Measurements from ENCODE around the gene RALGAPA1. TPM values are rescaled to one million over a fixed set of nuclear protein-coding genes. Genes with fewer than 3 reads are reported as not detected.
A peak's percentile ranks its signal among the peaks of the same experiment; 100 is the strongest.

The RALGAPA1 gene
- total and polyA plus RNA-seq, 2 of the 13 experiments (the other 11 are each of a cell fraction or from before 2014, with no cell fraction given) = 65.0 to 89.2 TPM

DNA sequence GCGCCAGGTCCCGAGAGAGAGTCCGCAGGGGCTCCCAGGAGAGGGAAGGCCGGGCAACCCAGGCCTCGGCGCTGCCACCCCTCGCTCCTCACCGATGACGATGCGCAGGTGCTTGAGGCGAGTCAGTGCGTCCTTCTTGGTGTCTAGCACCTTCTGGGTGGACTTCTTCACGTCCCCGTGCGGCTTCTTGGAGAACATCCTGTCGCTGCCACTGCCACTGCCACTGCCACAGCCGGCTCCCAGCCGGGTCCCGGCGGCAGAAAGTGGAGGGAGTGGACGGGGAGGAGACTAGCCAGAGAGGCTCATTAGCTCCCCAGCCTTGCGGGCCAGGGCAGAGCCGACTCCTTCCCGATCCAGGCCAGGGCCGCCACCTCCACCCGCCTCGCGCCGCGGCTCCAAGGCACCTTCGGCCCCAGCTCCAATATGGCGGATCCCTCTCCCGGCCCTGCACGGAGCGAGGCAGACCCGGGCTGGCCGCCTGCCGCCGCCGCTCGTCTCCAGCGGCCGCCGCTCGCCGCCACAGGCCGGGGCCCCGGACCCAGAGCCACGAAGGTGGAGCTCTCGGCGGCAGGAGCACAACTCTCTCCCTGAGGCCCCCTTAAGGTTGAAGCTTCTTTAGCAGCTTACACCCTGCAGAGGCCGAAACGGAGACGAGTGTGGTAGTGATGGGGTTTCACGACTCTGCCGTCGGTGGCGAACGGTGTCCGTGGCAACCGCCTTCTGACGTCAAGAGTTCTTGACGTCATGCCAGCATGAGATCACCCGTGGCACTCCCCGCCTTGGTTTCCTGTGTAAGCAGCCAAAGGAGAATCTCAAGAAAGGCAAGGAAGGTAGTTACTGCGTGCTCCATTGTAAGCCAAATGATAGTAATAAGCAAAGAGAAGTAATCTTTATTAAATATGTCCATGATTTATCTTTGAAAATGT, at the start of gene RALGAPA1 (continued):
- TF ChIP-seq HES4 (CRISPR knock-in tag; IDR thresholded peaks at IDR 0.05; ENCODE audit: borderline replicate concordance) (peak; percentile 83; the same call in 1 of the 2 replicates), ZNF253 (CRISPR knock-in tag; IDR thresholded peaks at IDR 0.05; ENCODE audit: borderline replicate concordance) (0 out of 2 replicates have a peak, but pooled peaks have one; percentile 22), KDM5B (CRISPR knock-in tag; IDR thresholded peaks at IDR 0.05; ENCODE audit: borderline replicate concordance) (peak; percentile 99), ZNF232 (CRISPR knock-in tag; IDR thresholded peaks at IDR 0.05; ENCODE audit: borderline replicate concordance) (peak; percentile 83; the same call in 1 of the 2 replicates), ZNF569 (CRISPR knock-in tag; IDR thresholded peaks at IDR 0.05; ENCODE audit: borderline replicate concordance) (0 out of 2 replicates have a peak, but pooled peaks have one; percentile 75), SMC3 (IDR thresholded peaks at IDR 0.05; ENCODE audit: low read length) (0 out of 2 replicates have a peak, but pooled peaks have one; percentile 28), SRY (CRISPR knock-in tag; IDR thresholded peaks at IDR 0.05) (peak; percentile 87; the same call in 1 of the 2 replicates), ZMYM4 (CRISPR knock-in tag; IDR thresholded peaks at IDR 0.05) (peak; percentile 98), REXO4 (CRISPR knock-in tag; IDR thresholded peaks at IDR 0.05; ENCODE audit: borderline replicate concordance) (peak; percentile 8; the same call in 1 of the 2 replicates), TEAD2 (CRISPR knock-in tag; IDR thresholded peaks at IDR 0.05) (peak; percentile 36), TAF1 (CRISPR knock-in tag; IDR thresholded peaks at IDR 0.05) (peak; percentile 96), ZNF839 (CRISPR knock-in tag; IDR thresholded peaks at IDR 0.05; ENCODE audit: borderline replicate concordance) (peak; percentile 93; the same call in 1 of the 2 replicates), ARID2 (CRISPR knock-in tag; IDR thresholded peaks at IDR 0.05; ENCODE audit: borderline replicate concordance) (peak; percentile 69), IRF2 (CRISPR knock-in tag; IDR thresholded peaks at IDR 0.05) (peak; percentile 97), ZFP90 (CRISPR knock-in tag; IDR thresholded peaks at IDR 0.05; ENCODE audit: borderline replicate concordance) (peak; percentile 99), ZNF441 (CRISPR knock-in tag; IDR thresholded peaks at IDR 0.05; ENCODE audit: borderline replicate concordance) (peak; percentile 89)
- TF ChIP-seq, protein P1, sequence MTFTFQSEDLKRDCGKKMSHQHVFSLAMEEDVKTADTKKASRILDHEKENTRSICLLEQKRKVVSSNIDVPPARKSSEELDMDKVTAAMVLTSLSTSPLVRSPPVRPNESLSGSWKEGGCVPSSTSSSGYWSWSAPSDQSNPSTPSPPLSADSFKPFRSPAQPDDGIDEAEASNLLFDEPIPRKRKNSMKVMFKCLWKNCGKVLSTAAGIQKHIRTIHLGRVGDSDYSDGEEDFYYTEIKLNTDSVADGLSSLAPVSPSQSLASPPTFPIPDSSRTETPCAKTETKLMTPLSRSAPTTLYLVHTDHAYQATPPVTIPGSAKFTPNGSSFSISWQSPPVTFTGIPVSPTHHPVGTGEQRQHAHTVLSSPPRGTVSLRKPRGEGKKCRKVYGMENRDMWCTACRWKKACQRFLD (CRISPR knock-in tag; IDR thresholded peaks at IDR 0.05; ENCODE audit: borderline replicate concordance) = peak; percentile 99
- TF ChIP-seq, protein P2, sequence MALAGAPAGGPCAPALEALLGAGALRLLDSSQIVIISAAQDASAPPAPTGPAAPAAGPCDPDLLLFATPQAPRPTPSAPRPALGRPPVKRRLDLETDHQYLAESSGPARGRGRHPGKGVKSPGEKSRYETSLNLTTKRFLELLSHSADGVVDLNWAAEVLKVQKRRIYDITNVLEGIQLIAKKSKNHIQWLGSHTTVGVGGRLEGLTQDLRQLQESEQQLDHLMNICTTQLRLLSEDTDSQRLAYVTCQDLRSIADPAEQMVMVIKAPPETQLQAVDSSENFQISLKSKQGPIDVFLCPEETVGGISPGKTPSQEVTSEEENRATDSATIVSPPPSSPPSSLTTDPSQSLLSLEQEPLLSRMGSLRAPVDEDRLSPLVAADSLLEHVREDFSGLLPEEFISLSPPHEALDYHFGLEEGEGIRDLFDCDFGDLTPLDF (CRISPR knock-in tag; IDR thresholded peaks at IDR 0.05) = peak; percentile 66
- TF ChIP-seq, protein P3, sequence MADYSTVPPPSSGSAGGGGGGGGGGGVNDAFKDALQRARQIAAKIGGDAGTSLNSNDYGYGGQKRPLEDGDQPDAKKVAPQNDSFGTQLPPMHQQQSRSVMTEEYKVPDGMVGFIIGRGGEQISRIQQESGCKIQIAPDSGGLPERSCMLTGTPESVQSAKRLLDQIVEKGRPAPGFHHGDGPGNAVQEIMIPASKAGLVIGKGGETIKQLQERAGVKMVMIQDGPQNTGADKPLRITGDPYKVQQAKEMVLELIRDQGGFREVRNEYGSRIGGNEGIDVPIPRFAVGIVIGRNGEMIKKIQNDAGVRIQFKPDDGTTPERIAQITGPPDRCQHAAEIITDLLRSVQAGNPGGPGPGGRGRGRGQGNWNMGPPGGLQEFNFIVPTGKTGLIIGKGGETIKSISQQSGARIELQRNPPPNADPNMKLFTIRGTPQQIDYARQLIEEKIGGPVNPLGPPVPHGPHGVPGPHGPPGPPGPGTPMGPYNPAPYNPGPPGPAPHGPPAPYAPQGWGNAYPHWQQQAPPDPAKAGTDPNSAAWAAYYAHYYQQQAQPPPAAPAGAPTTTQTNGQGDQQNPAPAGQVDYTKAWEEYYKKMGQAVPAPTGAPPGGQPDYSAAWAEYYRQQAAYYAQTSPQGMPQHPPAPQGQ (CRISPR knock-in tag; IDR thresholded peaks at IDR 0.05; ENCODE audit: borderline replicate concordance) = peak; percentile 26; the same call in 1 of the 2 replicates
- TF ChIP-seq, protein P4, sequence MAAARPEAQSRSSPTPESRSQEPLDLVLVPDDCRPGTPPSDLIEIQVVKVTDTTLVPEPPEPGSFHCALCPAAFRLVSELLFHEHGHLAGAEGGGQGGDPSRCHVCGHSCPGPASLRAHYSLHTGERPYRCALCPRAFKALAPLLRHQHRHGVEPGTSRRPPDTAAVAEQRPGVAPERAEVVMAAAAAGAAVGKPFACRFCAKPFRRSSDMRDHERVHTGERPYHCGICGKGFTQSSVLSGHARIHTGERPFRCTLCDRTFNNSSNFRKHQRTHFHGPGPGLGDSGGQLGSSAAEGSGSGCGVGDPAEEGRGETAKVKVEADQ (CRISPR knock-in tag; IDR thresholded peaks at IDR 0.05; ENCODE audit: borderline replicate concordance) = peak; percentile 96
